Measurements from ENCODE around the gene BLVRA.

The BLVRA gene

DNA sequence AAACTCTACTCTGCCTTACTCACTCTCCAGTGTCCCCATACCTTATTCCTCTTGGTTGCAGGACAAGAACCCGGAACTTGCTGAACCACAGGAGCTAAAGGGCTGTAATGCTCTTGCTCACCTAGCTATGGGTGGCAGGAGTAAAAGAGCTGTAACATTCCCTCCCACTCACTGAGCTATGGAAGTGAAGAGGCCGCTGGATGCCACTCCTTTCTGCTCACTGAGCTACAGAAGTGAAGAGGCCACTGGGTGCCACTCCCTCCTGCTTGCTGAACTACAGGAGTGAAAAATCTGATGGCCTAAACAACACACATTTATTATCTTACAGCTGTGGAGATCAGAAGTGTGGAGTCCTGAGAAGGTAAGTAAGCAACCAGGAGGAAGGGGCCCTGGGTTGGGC lies 93.3 kb downstream of the BLVRA start:
- DNase-seq (ENCODE audit: low read depth) = no peak
- TF ChIP-seq, protein P1, sequence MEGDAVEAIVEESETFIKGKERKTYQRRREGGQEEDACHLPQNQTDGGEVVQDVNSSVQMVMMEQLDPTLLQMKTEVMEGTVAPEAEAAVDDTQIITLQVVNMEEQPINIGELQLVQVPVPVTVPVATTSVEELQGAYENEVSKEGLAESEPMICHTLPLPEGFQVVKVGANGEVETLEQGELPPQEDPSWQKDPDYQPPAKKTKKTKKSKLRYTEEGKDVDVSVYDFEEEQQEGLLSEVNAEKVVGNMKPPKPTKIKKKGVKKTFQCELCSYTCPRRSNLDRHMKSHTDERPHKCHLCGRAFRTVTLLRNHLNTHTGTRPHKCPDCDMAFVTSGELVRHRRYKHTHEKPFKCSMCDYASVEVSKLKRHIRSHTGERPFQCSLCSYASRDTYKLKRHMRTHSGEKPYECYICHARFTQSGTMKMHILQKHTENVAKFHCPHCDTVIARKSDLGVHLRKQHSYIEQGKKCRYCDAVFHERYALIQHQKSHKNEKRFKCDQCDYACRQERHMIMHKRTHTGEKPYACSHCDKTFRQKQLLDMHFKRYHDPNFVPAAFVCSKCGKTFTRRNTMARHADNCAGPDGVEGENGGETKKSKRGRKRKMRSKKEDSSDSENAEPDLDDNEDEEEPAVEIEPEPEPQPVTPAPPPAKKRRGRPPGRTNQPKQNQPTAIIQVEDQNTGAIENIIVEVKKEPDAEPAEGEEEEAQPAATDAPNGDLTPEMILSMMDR (conservative IDR thresholded peaks at IDR 0.05; ENCODE audit: low read depth, low read length) = no peak
- H3K4me3 ChIP-seq (ENCODE audit: low read depth, low read length) = no peak overlapping the region

DNA sequence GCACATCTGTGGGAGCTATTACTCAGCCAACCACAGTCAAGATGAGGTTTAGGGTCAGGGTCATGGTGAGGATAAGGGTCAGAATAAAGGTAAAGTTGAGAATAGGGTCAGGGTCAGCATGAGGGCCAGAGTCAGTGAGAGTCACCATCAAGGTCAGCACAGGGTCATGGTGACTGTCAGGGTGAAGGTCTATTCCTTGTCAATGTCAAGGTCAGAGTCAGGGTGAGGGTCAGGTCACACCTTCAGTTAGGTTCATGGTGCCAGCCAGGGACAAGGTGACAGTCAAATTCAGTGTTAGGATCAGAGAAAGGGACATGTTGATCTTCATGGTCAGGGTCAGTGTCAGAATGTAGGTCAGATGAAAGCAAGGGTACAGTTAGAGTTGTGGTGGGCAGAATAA lies 96.7 kb downstream of the BLVRA start:
- DNase-seq (ENCODE audit: low read depth) = no peak
- H3K4me3 ChIP-seq (ENCODE audit: low read depth, low read length) = no peak overlapping the region
- TF ChIP-seq, protein P1 (conservative IDR thresholded peaks at IDR 0.05; ENCODE audit: low read depth, low read length) = no peak

DNA sequence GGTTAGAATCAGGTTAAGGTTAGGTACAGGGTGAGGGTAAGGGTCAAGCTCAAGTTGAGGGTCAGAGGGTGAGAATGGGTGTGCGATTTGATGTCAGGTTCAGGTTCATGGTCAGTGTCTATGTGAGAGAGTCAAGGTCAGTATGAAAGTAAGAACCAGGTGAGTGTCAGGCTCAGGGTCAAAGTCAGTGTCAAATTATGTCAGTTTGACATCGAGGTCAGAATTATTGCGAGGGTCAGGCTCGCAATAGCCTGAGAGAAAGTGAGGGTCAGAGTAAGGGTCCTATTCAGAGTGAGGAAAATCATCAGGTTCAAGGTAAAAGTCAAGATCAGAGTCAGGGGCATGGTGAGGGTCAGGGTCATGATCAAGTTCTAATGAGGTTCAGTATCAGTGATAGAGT lies 97.8 kb downstream of the BLVRA start:
- no peak for DNase-seq (ENCODE audit: low read depth)
- TF ChIP-seq, protein P1 (conservative IDR thresholded peaks at IDR 0.05; ENCODE audit: low read depth, low read length) = no peak

More for the DNA sequence above, 97.8 kb downstream of the BLVRA start:
- no peak overlapping the region for H3K4me3 ChIP-seq (ENCODE audit: low read depth, low read length)
